ENCODE data around the gene GREM2. TPM values are rescaled to one million over a fixed set of nuclear protein-coding genes. Genes with fewer than 3 reads are reported as not detected.

Gene GREM2
- total and polyA plus RNA-seq, 2 donors (not counting 3 experiments of a cell fraction or from before 2014, with no cell fraction given), result not detected

DNA sequence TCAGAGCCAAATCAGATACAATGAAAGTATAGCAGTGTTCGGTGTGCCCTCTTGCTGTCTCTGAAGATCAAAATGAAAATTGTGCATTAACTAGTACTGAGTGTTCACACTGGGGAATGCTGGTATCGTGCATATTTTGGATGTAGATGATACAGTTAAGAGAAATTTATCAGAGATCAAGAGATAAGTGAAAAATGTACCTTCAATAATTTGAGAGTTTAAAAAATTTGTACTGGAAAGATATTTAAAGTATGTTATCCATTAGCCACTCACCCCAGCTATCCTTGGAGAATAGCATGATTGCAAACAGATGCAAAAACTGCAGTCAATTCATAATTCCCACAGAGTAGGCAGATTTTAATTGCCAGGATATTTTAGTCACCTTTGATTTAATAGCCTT, 56.4 kb downstream of the GREM2 start:
- no TSS peak for BruUV-seq (replicated peaks)
- Histone ChIP-seq H3K9me3 (replicated peaks; ENCODE audit: control insufficient read depth, insufficient read depth, low read length) (peaks cover 2% of the 10 kb centered on the region), H3K9me1 (replicated peaks; ENCODE audit: control insufficient read depth, extremely low read depth, insufficient read depth, low read length) (no peaks in the 10 kb centered on the region), H3K4me2 (ENCODE audit: insufficient read depth, low read length) (no peak overlapping the region), H3K4me3 (replicated peaks in 1 of 3; ENCODE audit: insufficient read depth in 1 of 3, low read depth in 1 of 3, low read length in 3 of 3) (no peak overlapping the region), H3K79me2 (ENCODE audit: control insufficient read depth, insufficient read depth, low read length) (no peaks in the 10 kb centered on the region), H2AFZ (ENCODE audit: low read depth, low read length) (no peak overlapping the region), H3K27me3 (ENCODE audit: control insufficient read depth in 2 of 2, insufficient read depth in 2 of 2, low read length in 2 of 2) (no peaks in the 10 kb centered on the region), H3K27ac (ENCODE audit: insufficient read depth, low read depth, low read length) (no peak overlapping the region), H3K36me3 (ENCODE audit: control insufficient read depth in 2 of 2, extremely low read depth in 1 of 2, insufficient read depth in 2 of 2, low read length in 2 of 2) (no peaks in the 10 kb centered on the region), H4K20me1 (replicated peaks; ENCODE audit: control insufficient read depth, extremely low read depth, insufficient read depth, low read length) (no peaks in the 10 kb centered on the region), H3K4me1 (ENCODE audit: control insufficient read depth, extremely low read depth, insufficient read depth, low read length) (no peaks in the 10 kb centered on the region), H3K9ac (replicated peaks; ENCODE audit: extremely low read depth, insufficient read depth, low read length) (no peak overlapping the region)
- no peak for DNase-seq (ENCODE audit: low read depth, low spot score)
- FAIRE-seq, result no peak
- POLR2A ChIA-PET, result no interaction called here
- dilution Hi-C loops (cut with MboI; ENCODE audit: extremely low pct_ligation_motif_present, low sequenced_read_pairs) (no loop called here), intact Hi-C loops (cut with micrococcal nuclease) (no loop called here)
- CTCF ChIA-PET, result no interaction called here
- TF ChIP-seq MYC (IDR thresholded peaks at IDR 0.05; ENCODE audit: low read depth, low read length) (no peak), JUN (IDR thresholded peaks at IDR 0.05; ENCODE audit: borderline replicate concordance, insufficient read depth, insufficient read length, low read depth) (no peak), POLR2A (IDR thresholded peaks at IDR 0.05; ENCODE audit: low read depth, low read length) (no peak), POLR2AphosphoS5 (IDR thresholded peaks at IDR 0.05; ENCODE audit: insufficient read depth, low read depth, low read length) (no peak), GATA2 (IDR thresholded peaks at IDR 0.05; ENCODE audit: insufficient read depth, insufficient read length, low read depth, low read length) (no peak), EZH2 (IDR thresholded peaks at IDR 0.05; ENCODE audit: borderline replicate concordance, low read depth, low read length, severe bottlenecking) (no peak)
- TF ChIP-seq, protein P1, sequence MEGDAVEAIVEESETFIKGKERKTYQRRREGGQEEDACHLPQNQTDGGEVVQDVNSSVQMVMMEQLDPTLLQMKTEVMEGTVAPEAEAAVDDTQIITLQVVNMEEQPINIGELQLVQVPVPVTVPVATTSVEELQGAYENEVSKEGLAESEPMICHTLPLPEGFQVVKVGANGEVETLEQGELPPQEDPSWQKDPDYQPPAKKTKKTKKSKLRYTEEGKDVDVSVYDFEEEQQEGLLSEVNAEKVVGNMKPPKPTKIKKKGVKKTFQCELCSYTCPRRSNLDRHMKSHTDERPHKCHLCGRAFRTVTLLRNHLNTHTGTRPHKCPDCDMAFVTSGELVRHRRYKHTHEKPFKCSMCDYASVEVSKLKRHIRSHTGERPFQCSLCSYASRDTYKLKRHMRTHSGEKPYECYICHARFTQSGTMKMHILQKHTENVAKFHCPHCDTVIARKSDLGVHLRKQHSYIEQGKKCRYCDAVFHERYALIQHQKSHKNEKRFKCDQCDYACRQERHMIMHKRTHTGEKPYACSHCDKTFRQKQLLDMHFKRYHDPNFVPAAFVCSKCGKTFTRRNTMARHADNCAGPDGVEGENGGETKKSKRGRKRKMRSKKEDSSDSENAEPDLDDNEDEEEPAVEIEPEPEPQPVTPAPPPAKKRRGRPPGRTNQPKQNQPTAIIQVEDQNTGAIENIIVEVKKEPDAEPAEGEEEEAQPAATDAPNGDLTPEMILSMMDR (IDR thresholded peaks at IDR 0.05; ENCODE audit: extremely low read depth in 1 of 2, insufficient read depth in 1 of 2, low read depth in 1 of 2, low read length in 2 of 2), result no peak
- TF ChIP-seq, protein P2, sequence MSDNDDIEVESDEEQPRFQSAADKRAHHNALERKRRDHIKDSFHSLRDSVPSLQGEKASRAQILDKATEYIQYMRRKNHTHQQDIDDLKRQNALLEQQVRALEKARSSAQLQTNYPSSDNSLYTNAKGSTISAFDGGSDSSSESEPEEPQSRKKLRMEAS (IDR thresholded peaks at IDR 0.05; ENCODE audit: insufficient read depth, insufficient read length), result no peak
